NCI-H187 (cell line): Measurements from ENCODE around the gene SLC6A20.

Experiments
- DNase-seq, 2 experiments: peaks; one replicate each; lab custom pipeline; 2025; lab: John Stamatoyannopoulos, UW

Gene SLC6A20

DNA sequence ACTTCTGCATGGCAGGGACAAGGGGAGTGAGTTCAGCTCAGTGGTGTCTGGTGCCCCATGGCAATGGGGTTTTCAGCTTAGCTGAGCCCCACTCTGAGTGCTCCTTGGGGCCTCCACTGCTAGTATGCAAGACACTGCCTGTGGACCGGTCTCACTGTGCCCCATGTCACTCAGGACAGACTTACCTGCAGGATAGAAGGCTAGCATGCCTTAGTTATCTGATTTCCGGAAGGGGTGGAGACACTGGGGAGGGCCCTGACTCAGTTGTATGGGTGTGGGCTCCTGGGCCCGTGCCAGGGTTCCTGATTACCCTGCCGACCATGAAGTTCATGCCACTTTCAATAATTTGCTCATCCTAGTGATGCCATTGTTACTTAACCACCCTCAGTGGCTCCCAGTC is 4.3 kb upstream of the SLC6A20 start:
- DNase-seq, result no peak

DNA sequence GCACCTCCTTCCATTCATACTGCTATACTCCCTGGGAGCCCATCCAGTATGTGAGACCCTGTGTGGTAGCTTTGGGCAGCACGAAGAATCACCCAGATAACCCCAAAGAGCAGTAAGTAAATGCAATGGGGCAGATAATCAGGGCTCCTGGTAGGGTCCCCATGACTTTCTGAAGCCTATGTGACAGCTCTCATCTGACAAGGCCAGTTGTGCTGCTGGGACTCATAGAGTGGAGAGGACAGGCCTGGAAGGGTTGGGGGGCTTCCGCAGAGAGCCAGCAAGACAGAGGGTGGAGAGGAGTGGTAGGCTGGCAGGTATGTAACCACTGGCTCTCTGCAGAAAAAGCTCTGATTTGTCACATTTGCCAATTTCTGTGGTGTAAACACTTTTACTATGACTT is 3.2 kb upstream of the SLC6A20 start:
- DNase-seq, result no peak

DNA sequence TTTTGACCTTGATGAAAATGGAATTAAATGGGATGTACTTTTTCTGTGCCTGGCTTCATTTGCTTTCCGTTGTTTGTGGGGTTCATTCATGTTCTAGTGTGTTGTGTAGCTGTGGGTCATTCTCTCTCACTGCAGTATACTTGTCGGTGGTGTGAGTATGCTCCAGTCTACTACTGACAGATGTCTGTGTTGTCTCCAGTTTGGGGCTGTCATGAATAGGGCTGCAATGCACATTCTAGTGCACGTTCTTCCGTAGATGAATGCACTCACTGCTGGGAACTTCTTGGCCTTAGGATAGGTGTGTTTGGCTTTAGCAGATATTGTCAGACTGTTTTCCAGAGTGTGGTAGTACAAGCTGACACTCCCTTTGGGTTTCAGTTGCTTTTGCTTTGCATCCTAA is 1.7 kb upstream of the SLC6A20 start:
- DNase-seq, result no peak

DNA sequence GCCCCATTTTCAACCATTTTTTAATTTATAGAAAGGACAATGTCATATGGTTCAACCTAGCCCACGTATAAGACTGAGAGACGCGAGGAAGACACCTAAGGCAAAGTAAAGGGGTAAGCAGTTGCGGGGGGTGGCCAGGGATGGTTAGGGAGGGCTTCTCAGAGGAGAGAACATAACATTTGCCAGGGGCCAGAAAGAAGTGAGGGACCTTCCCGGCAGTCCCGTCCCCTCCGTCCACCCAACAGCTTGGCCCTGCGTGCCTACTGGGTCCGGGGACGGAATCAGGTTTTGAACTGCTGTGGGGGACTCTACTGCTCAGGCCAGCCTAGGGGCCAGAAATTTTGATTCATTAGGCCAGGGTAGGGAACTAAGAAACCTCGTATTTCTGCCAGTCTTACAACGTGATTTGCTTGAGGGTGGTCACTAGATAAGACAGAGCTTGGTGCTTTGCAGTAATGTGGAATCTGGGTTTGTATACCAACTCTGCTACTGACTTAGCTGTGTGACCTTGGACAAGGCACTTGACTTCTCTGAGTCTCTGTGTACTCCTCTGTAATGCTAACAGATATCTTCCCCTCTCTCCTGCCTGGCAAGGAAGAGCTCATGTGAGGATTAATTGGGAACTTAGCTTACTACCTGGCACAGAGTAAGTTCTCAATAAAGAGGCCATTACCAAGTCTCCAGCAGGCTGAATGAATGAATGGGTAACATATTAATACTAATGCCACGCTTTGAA is 734 bp upstream of the SLC6A20 start:
- DNase-seq, result no peak

DNA sequence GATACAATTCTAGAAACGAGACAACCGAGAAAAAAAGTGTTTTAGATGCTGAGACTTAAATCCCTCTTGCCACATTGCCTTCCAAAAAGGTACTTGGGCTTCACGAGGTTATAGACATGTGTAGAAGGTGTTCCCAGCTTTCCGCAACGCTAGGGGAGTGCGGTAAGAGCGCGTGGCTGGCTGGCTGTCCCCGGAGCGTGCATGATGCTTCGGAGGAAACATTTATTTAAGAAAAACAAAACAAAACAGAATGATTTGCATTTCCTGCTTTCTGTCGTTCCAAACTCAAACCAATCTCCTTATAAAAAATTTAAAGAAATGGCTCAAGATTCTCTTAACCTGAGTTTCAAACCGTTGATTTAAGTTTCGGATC is 841 bp downstream of the SLC6A20 start:
- no peak for DNase-seq

DNA sequence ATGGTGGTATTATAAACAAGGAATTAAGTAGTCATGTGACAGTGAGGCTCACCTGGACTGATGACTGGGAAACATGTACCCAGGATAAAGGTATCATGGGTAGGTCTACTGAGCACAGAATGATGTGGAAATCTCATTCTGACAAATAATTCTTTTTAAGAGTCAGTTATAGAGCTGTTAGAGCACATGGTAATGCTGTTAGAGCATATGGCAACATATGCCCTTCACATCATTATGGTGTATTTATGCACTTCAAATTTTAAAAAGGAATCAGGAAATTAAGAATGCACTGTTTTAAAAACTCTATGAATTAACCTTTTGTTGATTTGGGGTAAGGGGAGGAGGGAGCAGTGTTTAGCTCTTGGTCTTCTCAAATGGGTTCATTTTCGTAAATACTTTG is 1.7 kb downstream of the SLC6A20 start:
- DNase-seq, result no peak

DNA sequence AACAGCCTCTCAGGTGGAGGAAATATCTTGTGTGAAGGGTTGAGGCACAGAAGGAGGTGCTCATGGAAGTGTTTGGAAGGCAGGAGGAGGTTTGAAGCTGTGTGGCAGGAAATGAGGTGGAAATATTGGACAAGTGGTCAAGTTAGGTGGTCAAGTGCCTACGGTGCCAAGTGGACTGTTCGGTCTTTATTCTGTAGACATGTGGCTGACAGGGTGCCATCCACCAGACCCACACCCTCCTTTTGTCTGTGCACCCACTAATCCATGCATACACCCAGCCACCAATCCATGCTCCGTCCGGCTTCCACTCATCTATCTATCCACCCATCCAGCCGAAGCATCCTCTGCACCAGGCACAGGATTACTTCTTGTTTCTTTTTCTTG is 2.2 kb downstream of the SLC6A20 start:
- no peak for DNase-seq

DNA sequence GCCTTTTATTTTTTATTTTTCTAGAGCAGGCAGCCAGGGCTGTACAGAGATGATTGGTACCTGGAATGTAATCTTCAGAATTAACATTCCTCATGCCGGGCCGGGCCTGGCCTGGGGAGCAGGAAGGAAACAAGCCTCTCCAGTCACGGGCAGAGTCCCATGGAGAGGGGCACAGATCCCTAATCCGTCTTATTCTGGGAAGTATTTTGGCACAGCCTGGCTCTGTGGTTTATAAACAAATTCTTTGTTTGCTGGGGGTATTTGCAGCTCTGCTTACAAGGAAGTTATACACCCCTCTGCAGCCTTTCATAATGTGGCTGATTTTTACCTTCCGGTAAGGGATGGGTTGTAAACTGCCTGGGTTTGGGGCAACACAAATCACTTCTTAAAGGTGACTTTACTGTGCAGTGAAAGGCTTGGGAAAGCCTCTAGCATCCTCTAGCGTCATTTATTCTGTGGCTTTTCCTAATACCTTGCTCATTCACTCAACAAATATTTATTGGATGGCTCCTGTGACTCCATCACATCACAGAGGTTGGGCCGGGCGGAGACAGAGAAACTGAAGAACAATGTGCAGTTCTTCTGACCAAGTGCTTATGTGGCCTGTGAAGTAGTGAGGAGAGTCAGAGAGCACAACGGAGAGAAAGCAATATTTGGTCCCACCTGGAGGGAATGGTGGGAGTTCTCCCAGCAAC is 2.7 kb downstream of the SLC6A20 start:
- no peak for DNase-seq

DNA sequence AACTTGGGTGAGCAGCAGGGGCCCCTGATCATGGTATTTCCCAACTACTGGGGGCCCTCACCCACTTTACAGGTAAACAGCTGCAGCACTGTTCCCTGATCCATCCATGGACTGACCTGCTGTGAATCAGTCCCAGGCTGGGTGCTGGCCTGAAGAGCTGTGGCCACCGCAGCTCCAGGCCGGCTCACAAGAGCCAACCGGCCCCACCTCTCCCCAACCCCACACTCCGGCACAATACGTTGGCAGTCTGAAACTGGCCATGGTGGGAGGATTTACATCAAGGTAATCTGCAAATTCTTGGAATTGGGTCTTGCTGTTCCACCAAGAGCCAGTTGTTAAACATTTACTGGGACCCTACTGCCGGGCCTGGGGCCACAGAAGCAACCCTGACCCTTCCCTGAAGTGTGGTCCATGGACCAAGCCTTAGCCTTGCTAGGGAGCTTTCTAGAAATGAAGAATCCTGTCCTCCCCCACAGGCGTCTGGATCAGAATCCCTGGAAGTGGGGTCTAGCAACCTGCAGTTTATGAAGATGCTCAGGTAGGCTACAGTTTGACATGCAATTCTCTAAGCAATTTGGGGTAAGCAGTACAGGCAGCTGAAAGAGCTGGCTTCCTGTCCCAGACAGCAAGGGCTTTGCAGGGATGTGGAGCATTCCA is 3.7 kb downstream of the SLC6A20 start:
- no peak for DNase-seq

DNA sequence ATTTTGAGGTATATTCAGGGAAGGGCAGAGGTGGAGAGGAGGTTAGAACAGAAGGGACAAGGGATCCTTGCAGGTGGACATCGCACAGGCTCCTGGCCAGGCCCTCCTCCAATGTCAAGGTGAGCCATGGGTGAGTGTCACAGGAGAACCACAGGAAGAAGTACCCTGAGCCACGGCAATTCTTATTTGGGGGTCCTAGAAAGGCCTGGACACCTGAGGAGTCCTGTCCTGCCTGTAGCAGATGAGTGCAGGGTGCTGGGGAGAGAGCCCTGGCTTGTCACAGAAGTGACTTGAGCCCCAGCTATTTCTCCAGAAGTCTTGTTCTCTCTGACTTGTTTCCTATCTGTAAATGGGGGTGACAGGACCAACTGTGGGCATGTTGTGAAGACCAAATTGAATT is 4.3 kb downstream of the SLC6A20 start:
- no peak for DNase-seq

DNA sequence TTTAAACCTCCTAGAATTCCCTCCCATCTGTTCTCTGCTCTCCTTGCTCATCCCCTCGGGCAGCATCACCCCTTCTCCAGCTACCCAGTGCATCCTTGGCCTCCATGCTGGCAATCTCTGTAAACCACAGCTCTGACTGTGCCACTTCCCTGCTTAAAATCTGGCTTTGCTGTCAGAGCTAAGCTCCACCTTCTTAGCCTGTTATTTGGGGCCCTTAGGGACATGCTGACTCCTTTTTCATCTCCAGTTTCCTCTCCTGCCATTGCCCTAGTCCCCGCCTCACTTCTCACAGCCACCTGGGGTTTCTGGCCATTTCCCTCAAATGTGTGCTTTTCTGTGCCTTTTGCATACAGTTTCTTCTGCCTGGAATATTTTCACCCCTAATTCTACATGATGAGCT is 5.7 kb downstream of the SLC6A20 start:
- DNase-seq, result no peak

DNA sequence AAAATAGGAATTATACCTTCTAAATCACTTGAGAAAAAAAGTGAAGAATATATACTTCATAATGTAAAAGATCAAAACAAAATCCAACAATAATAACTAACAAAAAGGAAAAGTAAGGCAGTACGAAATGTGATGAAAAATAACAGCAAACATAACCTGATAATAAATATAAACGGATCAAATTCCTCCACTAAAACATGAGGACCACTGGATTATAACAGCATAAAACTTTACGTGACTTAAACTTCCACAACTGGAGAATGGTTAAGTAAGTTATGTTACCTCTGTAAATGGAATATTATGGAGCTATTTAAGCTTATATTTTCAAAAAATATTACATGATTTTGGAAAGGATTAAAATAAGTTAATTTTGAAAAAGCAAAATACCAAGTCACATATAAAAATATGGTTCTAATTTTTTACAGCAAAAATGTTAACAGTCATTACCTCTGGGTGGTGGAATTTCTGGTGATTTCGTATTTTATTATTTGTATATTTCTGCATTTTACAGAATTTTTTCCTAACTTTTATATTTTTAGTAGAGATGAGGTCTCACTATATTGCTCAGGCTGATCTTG is 7.0 kb downstream of the SLC6A20 start:
- DNase-seq, result no peak

DNA sequence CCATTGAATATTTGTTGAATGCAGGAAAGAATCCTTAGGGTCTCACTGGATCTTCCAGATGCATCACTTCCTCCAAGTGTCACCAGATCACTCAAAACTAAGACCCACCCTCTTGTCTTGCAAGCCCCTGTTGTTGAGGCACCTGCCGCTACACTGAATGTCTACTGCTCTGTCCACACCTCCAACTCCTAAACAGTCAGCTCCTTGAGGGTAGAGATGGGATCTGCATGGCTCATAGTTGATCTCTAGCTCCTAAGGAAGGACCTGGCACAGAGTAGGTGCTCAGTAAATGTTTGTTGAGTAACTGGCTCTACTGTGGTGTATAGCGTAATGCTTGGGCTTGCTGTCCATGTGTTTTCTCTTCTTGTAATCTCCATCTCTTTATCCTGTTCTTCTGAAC is 8.8 kb downstream of the SLC6A20 start:
- DNase-seq, result no peak

DNA sequence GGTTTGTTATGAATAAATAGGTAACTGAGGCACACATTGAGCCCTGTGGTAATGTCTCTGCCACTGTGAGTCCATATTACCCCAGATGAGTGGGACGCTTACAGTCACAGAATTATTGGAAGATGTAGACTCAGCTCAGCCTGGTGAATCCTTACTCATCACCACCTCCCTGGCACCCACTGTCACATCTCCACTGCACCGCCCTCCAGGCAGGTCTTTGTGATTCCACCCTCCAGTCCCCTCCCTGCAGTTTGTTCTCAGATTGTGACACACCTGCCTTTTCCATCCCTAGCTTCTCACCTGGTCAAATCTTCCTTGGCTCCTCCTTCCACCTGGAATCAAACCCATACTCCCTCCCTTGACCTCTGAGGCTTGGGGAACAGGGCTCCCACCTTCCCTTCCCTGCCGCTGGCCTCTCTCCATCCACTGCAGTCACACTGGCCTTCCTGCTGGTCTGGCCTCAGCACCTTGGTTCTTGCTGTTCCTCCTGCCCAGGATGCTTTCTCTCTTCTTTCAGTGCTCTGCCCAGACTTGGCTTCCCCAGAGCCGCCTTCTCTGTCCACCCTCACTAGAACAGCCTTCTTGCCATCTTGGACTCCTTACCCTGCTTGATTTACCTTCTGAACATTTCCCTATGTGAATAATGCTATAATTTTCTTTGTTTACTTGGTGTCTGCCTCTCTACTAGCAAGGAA is 9.4 kb downstream of the SLC6A20 start:
- DNase-seq, result no peak

DNA sequence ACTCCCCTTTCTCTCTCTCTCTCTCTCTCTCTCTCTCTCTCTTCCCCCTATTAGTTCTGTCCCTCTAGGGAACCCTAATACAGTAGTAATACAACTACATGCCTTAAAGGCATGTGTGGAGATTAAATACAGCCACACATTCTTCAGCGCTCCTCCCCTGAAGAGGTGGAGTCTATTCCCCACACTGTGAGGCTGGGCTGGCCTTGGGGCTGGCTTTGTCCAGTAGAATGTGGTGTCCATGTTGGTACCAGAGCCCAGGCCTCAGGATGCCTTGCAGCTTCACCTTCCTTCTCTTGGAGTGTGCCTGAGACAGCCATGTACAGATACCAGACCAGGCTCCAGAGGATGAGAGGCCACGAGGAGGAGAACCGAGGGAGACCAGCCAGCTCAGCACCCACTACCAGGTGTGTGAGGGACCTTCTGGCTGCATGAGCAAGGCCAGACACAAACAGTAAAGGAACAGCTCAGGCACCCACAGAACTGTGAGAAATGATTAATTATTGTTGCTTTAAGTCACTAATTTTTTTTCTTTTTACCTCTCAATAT is 10.7 kb downstream of the SLC6A20 start:
- DNase-seq, result no peak

DNA sequence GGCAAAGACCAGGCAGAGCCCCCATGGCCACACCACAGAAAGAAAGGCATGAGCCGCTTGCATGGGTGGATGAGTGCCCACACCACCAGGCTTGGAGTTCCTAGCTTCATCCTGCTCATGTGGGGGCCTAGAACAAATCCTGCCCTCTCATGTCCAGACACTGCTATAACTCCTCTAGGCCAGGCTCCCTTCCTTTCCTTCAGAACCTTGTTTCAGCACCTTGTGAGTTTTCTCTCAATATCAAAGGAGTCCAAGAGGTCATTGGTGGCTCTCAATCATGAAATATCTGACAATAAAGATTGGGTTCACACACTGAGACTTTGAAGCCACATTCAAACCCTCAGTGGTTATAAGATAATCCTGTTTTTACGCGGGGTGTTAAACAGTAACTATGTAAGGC is 12.7 kb downstream of the SLC6A20 start:
- no peak for DNase-seq

DNA sequence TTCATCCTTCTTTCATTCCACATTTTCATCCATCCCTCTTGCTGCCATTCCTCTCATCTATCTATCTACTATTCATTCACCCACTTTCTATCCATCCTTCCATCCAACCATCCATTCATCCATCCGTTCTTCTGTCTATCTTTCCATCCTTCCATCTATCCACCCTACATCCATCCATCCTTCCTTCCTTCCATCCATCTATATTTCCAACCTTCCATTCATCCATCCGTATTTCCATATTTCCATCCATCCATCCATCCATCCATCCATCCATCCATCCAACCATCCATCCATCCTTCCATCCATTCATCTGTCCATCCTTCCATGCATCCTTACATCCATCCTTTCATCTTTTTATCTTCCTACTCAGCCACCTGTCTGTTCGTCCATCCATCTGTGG is 14.0 kb downstream of the SLC6A20 start:
- no peak for DNase-seq

DNA sequence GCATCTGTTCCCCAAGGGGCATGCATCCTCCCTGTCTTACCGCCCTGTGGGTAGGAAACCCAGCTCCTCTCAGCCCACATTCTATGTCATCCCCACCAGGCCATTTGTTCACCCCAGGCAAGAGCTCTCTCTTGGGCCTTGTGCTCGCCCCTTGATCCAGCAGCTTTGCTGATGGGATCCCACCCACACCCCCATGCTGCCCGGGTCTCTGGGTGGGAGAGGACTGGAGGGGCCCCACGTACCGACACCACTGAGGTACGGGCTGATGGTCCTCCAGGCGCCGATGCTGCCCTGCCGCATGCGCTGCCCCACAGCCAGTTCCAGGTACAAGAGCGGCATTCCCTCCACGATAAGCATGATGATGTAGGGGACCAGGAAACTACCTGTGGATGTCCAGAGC is 14.5 kb downstream of the SLC6A20 start:
- no peak for DNase-seq

DNA sequence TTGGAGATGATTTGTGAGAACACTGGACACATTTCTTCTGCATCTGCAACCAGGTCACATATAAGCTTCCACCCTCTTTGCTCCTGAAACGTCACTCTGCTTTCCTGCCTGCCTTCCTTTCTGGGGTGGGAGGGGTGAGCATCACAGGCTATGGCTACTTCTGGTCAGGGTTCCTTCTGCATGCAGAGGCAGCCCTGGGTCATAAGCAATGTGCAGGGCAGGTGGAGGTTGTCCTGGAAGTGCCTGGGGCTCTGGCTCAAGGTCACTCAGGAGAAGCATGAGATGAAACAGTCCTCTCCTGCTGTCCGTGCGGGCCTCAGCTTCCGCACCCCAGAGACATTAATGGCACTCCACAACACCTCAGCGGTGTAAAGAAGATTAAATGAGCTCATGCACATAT is 15.1 kb downstream of the SLC6A20 start:
- no peak for DNase-seq

DNA sequence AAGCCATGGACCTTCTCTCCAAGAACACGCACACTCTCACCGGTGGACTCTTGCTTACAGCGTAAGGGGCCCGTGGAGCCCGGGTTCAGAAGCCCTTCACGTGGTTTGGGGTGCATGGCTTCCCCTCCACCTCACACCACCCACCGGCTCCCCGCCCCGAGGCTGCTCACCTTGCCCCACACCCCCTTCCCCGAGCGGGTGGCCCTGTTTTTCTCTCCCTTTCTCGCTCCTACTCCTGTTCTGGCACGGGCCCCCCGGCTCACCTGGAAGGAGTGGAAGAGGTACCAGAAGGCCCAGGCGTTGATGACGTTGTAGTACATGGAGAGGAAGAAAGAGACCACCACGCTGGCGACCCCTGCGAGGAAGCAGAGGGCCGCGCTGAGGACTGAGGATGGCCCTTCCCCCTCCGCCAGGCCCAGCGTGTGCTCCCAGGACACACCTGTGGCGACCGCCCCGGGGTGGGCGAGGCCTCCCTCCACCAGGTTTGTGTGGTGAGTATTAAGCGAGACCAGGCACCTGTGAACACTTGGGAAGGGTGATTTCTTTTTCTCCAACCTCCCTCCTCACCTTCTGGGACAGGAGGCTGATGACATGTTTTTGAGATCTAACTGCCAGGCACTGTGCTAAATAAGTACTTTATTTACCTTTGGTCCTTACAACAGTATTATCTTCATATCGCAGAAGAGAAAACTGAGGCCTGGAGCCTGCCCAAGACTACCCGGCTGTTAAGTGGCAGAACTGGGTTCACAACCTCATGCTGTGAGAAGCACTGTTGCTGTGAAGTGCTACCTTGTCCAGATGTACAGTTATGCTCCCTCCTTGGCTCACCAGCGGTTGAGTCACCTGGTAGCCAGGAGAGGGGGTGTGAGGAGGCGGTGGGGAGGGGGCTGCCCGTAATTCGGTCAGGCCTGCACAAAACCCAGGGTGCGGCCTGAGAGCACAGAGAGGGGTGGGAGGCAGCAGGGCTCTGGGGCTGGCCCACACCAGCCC is 16.3 kb downstream of the SLC6A20 start:
- no peak for DNase-seq

DNA sequence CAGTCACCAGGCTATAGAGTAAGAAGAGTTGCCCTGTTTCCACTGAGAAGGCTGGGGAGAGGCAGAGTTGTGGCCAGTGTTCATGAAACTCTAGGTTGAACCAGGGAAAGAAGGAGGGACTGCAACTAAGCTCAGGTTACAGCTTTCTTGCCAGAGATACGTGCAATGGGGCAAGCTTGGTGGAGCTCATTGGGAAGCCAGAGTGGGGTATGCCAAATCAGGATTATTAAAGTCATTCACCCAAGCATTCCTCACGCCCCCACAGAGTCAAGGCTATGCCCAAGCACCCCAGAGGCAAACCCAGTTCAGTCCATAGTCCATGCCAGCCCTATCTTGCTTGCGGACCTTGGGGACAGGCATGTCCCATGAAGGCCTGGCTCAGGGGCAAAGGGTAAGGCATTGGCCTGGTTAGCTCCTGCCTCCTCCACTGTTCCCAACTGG is 17.6 kb downstream of the SLC6A20 start:
- no peak for DNase-seq
